ENCODE data around the gene THSD1. TPM values are rescaled to one million over a fixed set of nuclear protein-coding genes. Genes with fewer than 3 reads are reported as not detected.

Gene THSD1
- polyA plus RNA-seq, 1 of the 3 experiments (the other 2 are of a cell fraction) = 8.9 TPM

- H3K27me3 ChIP-seq (ENCODE audit: insufficient read depth) = no peaks in the 10 kb centered on the region
- H3K9me3 ChIP-seq = no peaks in the 10 kb centered on the region
- peaks cover 3 to 5% of the 10 kb centered on the region in 2 experiments; a peak in 1 of 4 replicates for H3K4me1 ChIP-seq (ENCODE audit: control insufficient read depth in 1 of 2, insufficient read depth in 2 of 2, low read depth in 1 of 2, low read length in 1 of 2)
- H3K27ac ChIP-seq (ENCODE audit: low read depth in 2 of 2, low read length in 1 of 2) = no peak overlapping the region
- 91% methylated on average over 4 of the region's 4 CpGs for WGBS (ENCODE audit: low lambda C conversion rate)
- no peak for DNase-seq
- POLR2A ChIA-PET = no interaction called here
- H3K4me3 ChIP-seq (ENCODE audit: low read depth in 2 of 2, low read length in 1 of 2) = peak overlapping the region; percentile 76 to 85
- CTCF ChIA-PET = interaction anchor here (1.2 to 3.1 kb wide), 3 partner anchors 22 to 44 kb away, joined by 4 to 18 read pairs (median 16); partner anchors contain the start of gene VPS36
- no peaks in the 10 kb centered on the region for H3K79me2 ChIP-seq (ENCODE audit: insufficient read depth)
- no peaks in the 10 kb centered on the region for H3K9me2 ChIP-seq
- TF ChIP-seq RXRA (IDR thresholded peaks at IDR 0.05; ENCODE audit: borderline replicate concordance, low read depth) (no peak), YY1 (IDR thresholded peaks at IDR 0.05; ENCODE audit: low read depth) (no peak), NRF1 (IDR thresholded peaks at IDR 0.05; ENCODE audit: low read depth, low read length) (no peak), USF1 (IDR thresholded peaks at IDR 0.05; ENCODE audit: borderline replicate concordance, low read depth) (no peak), TAF1 (IDR thresholded peaks at IDR 0.05; ENCODE audit: borderline replicate concordance, low read depth, low read length) (no peak), SIN3A (IDR thresholded peaks at IDR 0.05; ENCODE audit: borderline replicate concordance, low read depth, low read length) (no peak), ELF1 (IDR thresholded peaks at IDR 0.05) (no peak), MAX (IDR thresholded peaks at IDR 0.05; ENCODE audit: low read depth) (no peak), CTCF (IDR thresholded peaks at IDR 0.05) (no peak), MEF2A (IDR thresholded peaks at IDR 0.05; ENCODE audit: borderline replicate concordance, low read depth) (no peak), EP300 (IDR thresholded peaks at IDR 0.05; ENCODE audit: borderline replicate concordance in 1 of 2, low read depth in 1 of 2, low read length in 1 of 2) (no peak), NFIC (IDR thresholded peaks at IDR 0.05; ENCODE audit: borderline replicate concordance) (no peak), JUND (IDR thresholded peaks at IDR 0.05) (no peak)
- peak overlapping the region; percentile 82 for H3K4me2 ChIP-seq
- H4K20me1 ChIP-seq (ENCODE audit: insufficient read depth) = no peaks in the 10 kb centered on the region
- peak overlapping the region; percentile 72; the same call in 1 of the 2 replicates for H2AFZ ChIP-seq (ENCODE audit: low read depth)
- H3K36me3 ChIP-seq (replicated peaks in 1 of 2; ENCODE audit: control insufficient read depth in 1 of 2, insufficient read depth in 2 of 2, low read length in 1 of 2) = peaks cover 3 to 11% of the 10 kb centered on the region in 2 experiments
- H3K9ac ChIP-seq = peak overlapping the region; percentile 66; the same call in 1 of the 2 replicates
- no peaks in the 10 kb centered on the region for H3F3A ChIP-seq (replicated peaks; ENCODE audit: insufficient read depth)
Observed at GRCh38 chr13:52406629-52407028, 657 bp upstream of the THSD1 start.

- H3K27ac ChIP-seq (ENCODE audit: low read depth in 2 of 2, low read length in 1 of 2) = no peak overlapping the region
- H3K9ac ChIP-seq = peak overlapping the region; percentile 66
Observed at GRCh38 chr13:52405369-52405766, 604 bp downstream of the THSD1 start.

More at GRCh38 chr13:52405369-52405766, 604 bp downstream of the THSD1 start:
- H4K20me1 ChIP-seq (ENCODE audit: insufficient read depth) = no peaks in the 10 kb centered on the region
- no peaks in the 10 kb centered on the region for H3K9me3 ChIP-seq
- peak; percentile 41 for DNase-seq
- H3K4me1 ChIP-seq (ENCODE audit: control insufficient read depth in 1 of 2, insufficient read depth in 2 of 2, low read depth in 1 of 2, low read length in 1 of 2) = peaks cover 0 to 5% of the 10 kb centered on the region in 2 experiments; a peak in 1 of 4 replicates
- 14% methylated on average over 14 of the region's 14 CpGs for WGBS (ENCODE audit: low lambda C conversion rate)
- H3K36me3 ChIP-seq (replicated peaks in 1 of 2; ENCODE audit: control insufficient read depth in 1 of 2, insufficient read depth in 2 of 2, low read length in 1 of 2) = peaks cover 0 to 4% of the 10 kb centered on the region in 2 experiments
- ChIA-PET CTCF (interaction anchor here (1.0 to 1.7 kb wide), 4 partner anchors 11 to 45 kb away, joined by 3 to 16 read pairs (median 3); partner anchors contain the start of gene VPS36), POLR2A (no interaction called here)
- no peaks in the 10 kb centered on the region for H3K79me2 ChIP-seq (ENCODE audit: insufficient read depth)
- peak overlapping the region; percentile 76 to 85 for H3K4me3 ChIP-seq (ENCODE audit: low read depth in 2 of 2, low read length in 1 of 2)
- no peaks in the 10 kb centered on the region for H3K27me3 ChIP-seq (ENCODE audit: insufficient read depth)
- no peaks in the 10 kb centered on the region for H3K9me2 ChIP-seq
- H2AFZ ChIP-seq (ENCODE audit: low read depth) = peak overlapping the region; percentile 72
- TF ChIP-seq RCOR1 (IDR thresholded peaks at IDR 0.05; ENCODE audit: low read length) = no peak
- TF ChIP-seq NRF1 (IDR thresholded peaks at IDR 0.05; ENCODE audit: low read depth, low read length) = no peak
- TF ChIP-seq RFX5 (IDR thresholded peaks at IDR 0.05; ENCODE audit: low read length) = no peak
- TF ChIP-seq CHD2 (IDR thresholded peaks at IDR 0.05; ENCODE audit: low read length, partially characterized antibody) = no peak
- TF ChIP-seq POLR2AphosphoS5 (IDR thresholded peaks at IDR 0.05; ENCODE audit: low read depth, low read length) = no peak
- TF ChIP-seq MXI1 (IDR thresholded peaks at IDR 0.05; ENCODE audit: low read depth, low read length) = no peak
- no peak for TF ChIP-seq SMC3 (IDR thresholded peaks at IDR 0.05; ENCODE audit: low read depth, low read length)
- no peak for TF ChIP-seq USF2 (IDR thresholded peaks at IDR 0.05; ENCODE audit: borderline replicate concordance, low read depth, low read length)
- TF ChIP-seq EP300 (IDR thresholded peaks at IDR 0.05; ENCODE audit: borderline replicate concordance in 1 of 2, low read depth in 1 of 2, low read length in 1 of 2) = no peak
- TF ChIP-seq MEF2A (IDR thresholded peaks at IDR 0.05; ENCODE audit: borderline replicate concordance, low read depth) = no peak
- no peak for TF ChIP-seq CTCF (IDR thresholded peaks at IDR 0.05)
- H3K4me2 ChIP-seq = peak overlapping the region; percentile 82
- no peaks in the 10 kb centered on the region for H3F3A ChIP-seq (replicated peaks; ENCODE audit: insufficient read depth)

All from SK-N-SH (cell line).